Liver (tissue), 3 donors: ENCODE measurements around the gene PPP6R3.

ENCODE experiments used
- SP1 ChIP-seq: IDR thresholded peaks from 2 replicates; pipeline ENCODE4 v1.6.1; 2018; ENCODE audit warnings: antibody characterized with exemption, mild to moderate bottlenecking
- TF ChIP-seq, protein P1 (sequence below): fragments of 150-350 bp; IDR thresholded peaks from 2 replicates; pipeline ENCODE4 v1.5.1; 2017; ENCODE audit warnings: improper control_type of control experiment, low read depth, low read length; ENCODE audit not compliant: missing input control
- TF ChIP-seq, protein P2 (sequence below): IDR thresholded peaks from 2 replicates; pipeline ENCODE4 v1.6.1; 2016; ENCODE audit warnings: antibody characterized with exemption, mild to moderate bottlenecking
- TF ChIP-seq, protein P3 (sequence below): IDR thresholded peaks from 2 replicates; pipeline ENCODE4 v1.6.1; 2016; ENCODE audit warnings: antibody characterized with exemption
- donor health status: healthy.
- donor health status: healthy.

DNA sequence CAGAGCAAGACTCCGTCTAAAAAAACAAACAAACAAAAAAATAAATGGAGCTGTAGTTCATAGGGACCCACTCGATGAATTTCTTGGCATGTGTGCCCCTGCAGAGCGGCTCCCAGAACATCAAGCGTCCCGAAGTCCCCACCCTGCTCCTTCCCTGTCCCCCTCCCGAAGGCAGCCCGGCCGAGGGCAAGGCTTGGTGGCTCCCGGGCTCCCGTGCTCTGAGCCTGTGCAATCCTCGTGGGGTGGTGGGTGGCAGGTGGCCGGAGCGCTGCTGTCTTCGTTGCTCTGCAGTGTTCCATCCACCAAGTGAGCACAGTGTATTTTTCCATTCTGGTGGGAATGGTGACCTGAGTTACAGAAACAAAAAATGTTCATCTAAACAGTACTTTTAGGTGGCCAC, 190.2 kb downstream of the PPP6R3 start:
- TF ChIP-seq, protein P1, sequence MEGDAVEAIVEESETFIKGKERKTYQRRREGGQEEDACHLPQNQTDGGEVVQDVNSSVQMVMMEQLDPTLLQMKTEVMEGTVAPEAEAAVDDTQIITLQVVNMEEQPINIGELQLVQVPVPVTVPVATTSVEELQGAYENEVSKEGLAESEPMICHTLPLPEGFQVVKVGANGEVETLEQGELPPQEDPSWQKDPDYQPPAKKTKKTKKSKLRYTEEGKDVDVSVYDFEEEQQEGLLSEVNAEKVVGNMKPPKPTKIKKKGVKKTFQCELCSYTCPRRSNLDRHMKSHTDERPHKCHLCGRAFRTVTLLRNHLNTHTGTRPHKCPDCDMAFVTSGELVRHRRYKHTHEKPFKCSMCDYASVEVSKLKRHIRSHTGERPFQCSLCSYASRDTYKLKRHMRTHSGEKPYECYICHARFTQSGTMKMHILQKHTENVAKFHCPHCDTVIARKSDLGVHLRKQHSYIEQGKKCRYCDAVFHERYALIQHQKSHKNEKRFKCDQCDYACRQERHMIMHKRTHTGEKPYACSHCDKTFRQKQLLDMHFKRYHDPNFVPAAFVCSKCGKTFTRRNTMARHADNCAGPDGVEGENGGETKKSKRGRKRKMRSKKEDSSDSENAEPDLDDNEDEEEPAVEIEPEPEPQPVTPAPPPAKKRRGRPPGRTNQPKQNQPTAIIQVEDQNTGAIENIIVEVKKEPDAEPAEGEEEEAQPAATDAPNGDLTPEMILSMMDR: no peak
- TF ChIP-seq SP1: no peak
- TF ChIP-seq, protein P2, sequence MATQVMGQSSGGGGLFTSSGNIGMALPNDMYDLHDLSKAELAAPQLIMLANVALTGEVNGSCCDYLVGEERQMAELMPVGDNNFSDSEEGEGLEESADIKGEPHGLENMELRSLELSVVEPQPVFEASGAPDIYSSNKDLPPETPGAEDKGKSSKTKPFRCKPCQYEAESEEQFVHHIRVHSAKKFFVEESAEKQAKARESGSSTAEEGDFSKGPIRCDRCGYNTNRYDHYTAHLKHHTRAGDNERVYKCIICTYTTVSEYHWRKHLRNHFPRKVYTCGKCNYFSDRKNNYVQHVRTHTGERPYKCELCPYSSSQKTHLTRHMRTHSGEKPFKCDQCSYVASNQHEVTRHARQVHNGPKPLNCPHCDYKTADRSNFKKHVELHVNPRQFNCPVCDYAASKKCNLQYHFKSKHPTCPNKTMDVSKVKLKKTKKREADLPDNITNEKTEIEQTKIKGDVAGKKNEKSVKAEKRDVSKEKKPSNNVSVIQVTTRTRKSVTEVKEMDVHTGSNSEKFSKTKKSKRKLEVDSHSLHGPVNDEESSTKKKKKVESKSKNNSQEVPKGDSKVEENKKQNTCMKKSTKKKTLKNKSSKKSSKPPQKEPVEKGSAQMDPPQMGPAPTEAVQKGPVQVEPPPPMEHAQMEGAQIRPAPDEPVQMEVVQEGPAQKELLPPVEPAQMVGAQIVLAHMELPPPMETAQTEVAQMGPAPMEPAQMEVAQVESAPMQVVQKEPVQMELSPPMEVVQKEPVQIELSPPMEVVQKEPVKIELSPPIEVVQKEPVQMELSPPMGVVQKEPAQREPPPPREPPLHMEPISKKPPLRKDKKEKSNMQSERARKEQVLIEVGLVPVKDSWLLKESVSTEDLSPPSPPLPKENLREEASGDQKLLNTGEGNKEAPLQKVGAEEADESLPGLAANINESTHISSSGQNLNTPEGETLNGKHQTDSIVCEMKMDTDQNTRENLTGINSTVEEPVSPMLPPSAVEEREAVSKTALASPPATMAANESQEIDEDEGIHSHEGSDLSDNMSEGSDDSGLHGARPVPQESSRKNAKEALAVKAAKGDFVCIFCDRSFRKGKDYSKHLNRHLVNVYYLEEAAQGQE: no peak
- TF ChIP-seq, protein P3, sequence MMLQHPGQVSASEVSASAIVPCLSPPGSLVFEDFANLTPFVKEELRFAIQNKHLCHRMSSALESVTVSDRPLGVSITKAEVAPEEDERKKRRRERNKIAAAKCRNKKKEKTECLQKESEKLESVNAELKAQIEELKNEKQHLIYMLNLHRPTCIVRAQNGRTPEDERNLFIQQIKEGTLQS: no peak
